ENCODE results near the gene SMAD7. TPM values are rescaled to one million over a fixed set of nuclear protein-coding genes. Genes with fewer than 3 reads are reported as not detected.

SMAD7 gene
- total RNA-seq, 4 donors from 2014 or later = 40.1 to 69.3 (median 59.2) TPM

DNA sequence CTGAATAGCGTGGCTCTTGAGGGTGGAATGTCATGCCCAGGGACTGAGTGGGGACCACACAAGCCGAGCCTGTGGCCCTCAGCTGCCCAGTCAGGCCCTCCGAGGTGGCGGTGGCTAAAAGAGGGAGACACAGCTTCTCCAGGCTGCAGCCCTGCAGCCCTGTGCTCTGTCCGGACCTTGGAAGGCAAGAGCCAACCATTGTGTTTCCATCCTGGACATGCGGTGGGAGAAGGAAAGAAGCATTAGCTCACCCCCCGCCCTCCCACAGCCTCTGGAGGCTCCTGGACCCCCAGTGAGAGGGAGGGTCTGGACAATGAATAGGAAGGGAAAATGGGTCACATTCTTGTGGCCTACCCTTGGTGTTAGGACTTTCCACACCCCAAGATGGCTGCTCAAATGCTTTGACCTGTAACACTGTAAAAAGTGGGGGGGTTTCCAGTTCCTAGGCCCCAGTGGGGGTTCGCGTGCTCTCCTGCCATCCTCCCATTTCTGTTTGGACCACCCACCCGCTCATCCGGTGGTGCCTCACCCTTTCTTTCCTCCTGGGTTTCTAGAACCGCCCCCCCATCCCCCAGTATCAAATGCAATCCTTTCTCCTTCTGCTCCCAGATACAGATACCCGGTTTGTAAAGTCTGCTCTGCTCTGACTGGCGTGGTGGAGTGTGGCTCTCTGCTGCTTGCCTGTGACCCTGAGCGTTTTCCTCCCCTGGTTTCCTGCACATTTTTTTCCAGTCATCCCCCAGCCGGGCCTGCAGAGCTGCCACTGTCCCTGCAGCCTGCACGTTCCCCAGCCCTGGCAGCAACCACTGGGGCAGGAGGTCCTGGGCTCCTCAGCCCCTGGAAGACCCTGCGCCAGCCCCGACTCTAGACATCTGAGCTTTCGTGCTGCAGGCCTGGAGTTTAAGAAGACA lies 36.3 kb upstream of the SMAD7 start:
- intact Hi-C loops (cut with DNase I) = no loop called here
- Histone ChIP-seq H3K27me3 (no peaks in the 10 kb centered on the region), H3K36me3 (no peaks in the 10 kb centered on the region), H3K4me1 (peaks cover 4 to 37% of the 10 kb centered on the region in 2 donors), H3K9me3 (no peaks in the 10 kb centered on the region), H3K4me3 (replicated peaks in 1 of 3) (no peak overlapping the region), H3K27ac (no peak overlapping the region)
- TF ChIP-seq POLR2A (IDR thresholded peaks at IDR 0.05) = no peak
- TF ChIP-seq, protein P1, sequence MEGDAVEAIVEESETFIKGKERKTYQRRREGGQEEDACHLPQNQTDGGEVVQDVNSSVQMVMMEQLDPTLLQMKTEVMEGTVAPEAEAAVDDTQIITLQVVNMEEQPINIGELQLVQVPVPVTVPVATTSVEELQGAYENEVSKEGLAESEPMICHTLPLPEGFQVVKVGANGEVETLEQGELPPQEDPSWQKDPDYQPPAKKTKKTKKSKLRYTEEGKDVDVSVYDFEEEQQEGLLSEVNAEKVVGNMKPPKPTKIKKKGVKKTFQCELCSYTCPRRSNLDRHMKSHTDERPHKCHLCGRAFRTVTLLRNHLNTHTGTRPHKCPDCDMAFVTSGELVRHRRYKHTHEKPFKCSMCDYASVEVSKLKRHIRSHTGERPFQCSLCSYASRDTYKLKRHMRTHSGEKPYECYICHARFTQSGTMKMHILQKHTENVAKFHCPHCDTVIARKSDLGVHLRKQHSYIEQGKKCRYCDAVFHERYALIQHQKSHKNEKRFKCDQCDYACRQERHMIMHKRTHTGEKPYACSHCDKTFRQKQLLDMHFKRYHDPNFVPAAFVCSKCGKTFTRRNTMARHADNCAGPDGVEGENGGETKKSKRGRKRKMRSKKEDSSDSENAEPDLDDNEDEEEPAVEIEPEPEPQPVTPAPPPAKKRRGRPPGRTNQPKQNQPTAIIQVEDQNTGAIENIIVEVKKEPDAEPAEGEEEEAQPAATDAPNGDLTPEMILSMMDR (IDR thresholded peaks at IDR 0.05) = no peak
- 88 to 94% methylated on average over 20 of the region's 20 CpGs for WGBS, 2 donors
- DNase-seq = no peak

DNA sequence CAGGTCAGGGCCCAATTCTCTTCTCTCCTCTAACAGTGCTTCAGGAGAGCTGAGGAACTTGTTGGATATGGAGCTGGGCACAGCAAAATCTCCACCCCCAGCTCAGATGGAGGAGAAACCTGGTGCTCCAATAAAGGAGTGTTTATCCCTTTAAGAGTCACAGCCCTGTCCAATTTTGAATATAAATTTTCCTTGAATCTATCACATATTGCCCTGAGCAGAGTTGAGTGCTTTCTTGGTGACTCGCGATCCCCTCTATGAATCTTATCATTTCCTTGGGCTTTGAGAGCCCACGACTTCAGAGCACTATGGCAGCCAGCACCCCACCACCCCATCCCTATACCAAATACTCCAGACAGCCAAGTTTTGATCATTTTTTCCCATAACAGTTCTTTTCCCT lies 34.4 kb upstream of the SMAD7 start:
- no peak overlapping the region for H3K27ac ChIP-seq
- H3K9me3 ChIP-seq = no peaks in the 10 kb centered on the region
- TF ChIP-seq, protein P1 (IDR thresholded peaks at IDR 0.05) = no peak
- no peak for TF ChIP-seq POLR2A (IDR thresholded peaks at IDR 0.05)
- H3K27me3 ChIP-seq = no peaks in the 10 kb centered on the region
- WGBS, 2 donors = 85 to 94% methylated on average over 3 of the region's 3 CpGs
- intact Hi-C loops (cut with DNase I) = no loop called here
- no peak for DNase-seq
- no peak overlapping the region for H3K4me3 ChIP-seq (replicated peaks in 1 of 3)
- no peaks in the 10 kb centered on the region for H3K36me3 ChIP-seq
- peaks cover 4 to 18% of the 10 kb centered on the region in 2 donors for H3K4me1 ChIP-seq

DNA sequence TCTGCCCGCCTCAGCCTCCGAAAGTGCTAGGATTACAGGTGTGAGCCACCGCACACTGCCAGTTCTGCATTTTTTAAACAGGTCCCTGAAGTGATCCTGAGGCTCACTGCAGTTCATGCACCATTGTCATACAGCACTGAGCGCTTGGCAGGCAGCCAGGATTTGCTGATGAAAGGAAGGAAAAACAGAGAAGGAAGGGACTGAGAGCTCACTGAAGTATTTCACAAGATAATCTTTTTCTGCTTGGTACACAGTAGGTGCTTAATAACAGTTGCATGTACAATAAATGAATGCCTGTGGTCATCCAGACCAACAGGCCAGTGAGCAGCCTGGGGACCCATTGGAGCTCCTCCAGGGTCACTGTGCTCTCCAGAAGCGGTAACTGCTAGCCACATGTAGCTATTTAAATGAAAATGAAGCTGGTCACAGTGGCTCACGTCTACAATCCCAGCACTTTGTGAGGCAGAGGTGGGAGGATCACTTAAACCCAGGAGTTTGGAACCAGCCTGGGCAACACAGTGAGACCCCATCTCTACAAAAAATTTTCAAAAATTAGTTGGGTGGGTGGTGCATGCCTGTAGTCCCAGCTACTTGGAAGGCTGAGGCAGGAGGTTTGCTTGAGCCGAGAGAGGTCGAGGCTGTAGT lies 33.1 kb upstream of the SMAD7 start:
- intact Hi-C loops (cut with DNase I) = no loop called here
- DNase-seq = peak; percentile 77 to 92

DNA sequence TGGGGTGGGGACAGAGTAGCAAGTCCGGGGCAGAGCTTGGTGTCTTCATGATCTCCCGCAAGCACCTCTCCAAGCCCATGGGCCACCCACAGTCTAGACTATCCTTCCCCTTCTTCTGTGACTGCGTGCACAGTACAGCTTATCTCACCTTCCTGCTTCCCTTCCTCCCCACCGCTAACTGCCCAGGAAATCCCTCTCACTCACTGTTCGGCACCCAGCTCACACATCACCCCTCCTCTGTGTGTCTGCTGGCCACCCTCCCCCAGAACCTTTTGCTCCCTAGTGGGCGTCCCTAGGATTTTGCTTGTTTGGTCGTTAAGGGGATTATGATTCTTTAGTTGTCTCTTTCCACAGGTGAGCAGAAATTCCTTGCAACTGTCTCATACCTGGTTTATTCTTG lies 31.5 kb upstream of the SMAD7 start:
- intact Hi-C loops (cut with DNase I) = no loop called here
- Histone ChIP-seq H3K27me3 (no peaks in the 10 kb centered on the region), H3K4me1 (no peaks in the 10 kb centered on the region), H3K4me3 (replicated peaks in 1 of 3) (no peak overlapping the region), H3K27ac (no peak overlapping the region), H3K9me3 (no peaks in the 10 kb centered on the region), H3K36me3 (no peaks in the 10 kb centered on the region)
- no peak for DNase-seq
- TF ChIP-seq, protein P1 (IDR thresholded peaks at IDR 0.05) = no peak
- no peak for TF ChIP-seq POLR2A (IDR thresholded peaks at IDR 0.05)
- WGBS, 2 donors = 78 to 83% methylated on average over 7 of the region's 7 CpGs

More for the DNA sequence above, 33.1 kb upstream of the SMAD7 start:
- no peaks in the 10 kb centered on the region for H3K9me3 ChIP-seq
- H3K4me3 ChIP-seq (replicated peaks in 1 of 3) = no peak overlapping the region
- H3K4me1 ChIP-seq = peaks cover 4 to 5% of the 10 kb centered on the region in 2 donors
- H3K36me3 ChIP-seq = no peaks in the 10 kb centered on the region
- 78 to 82% methylated on average over 8 of the region's 8 CpGs for WGBS, 2 donors
- TF ChIP-seq POLR2A (IDR thresholded peaks at IDR 0.05) = no peak
- TF ChIP-seq, protein P1 (IDR thresholded peaks at IDR 0.05) = no peak
- no peaks in the 10 kb centered on the region for H3K27me3 ChIP-seq
- no peak overlapping the region for H3K27ac ChIP-seq

All from thyroid gland (tissue), 4 donors.